ENCODE measurements around the gene HAGHL. TPM values are rescaled to one million over a fixed set of nuclear protein-coding genes. Genes with fewer than 3 reads are reported as not detected.
"Not testable (repeated sequence)": the region's sequence is repeated elsewhere in the genome, so short reads cannot be mapped to it uniquely, and the experiment has no call there.

Gene HAGHL
- total RNA-seq, 3 donors from 2014 or later = 8.8 to 13.0 (median 12.4) TPM

- not testable (repeated sequence) for ATAC-seq; H3K4me1 Mint-ChIP-seq (ENCODE audit: low read depth); H3K9me3 Mint-ChIP-seq; H3K4me3 Mint-ChIP-seq; DNase-seq; H3K27me3 Mint-ChIP-seq (ENCODE audit: low read depth); H3K36me3 Mint-ChIP-seq (ENCODE audit: insufficient read depth)
Observed at GRCh38 chr16:754121-754607, 27.3 kb downstream of the HAGHL start.

GRCh38 chr16:754656-755055 lies 27.8 kb downstream of the HAGHL start:
- Mint-ChIP-seq H3K4me3 (no peak overlapping the region), H3K36me3 (ENCODE audit: insufficient read depth) (no peaks in the 10 kb centered on the region), H3K9me3 (no peaks in the 10 kb centered on the region), H3K4me1 (ENCODE audit: low read depth) (no peaks in the 10 kb centered on the region), H3K27me3 (ENCODE audit: low read depth) (peaks cover 2% of the 10 kb centered on the region)
- ATAC-seq = no peak
- DNase-seq = no peak

- DNase-seq (no peak), ATAC-seq (peak; percentile 37 to 43)
- Mint-ChIP-seq H3K27me3 (ENCODE audit: low read depth) (peaks cover 2% of the 10 kb centered on the region), H3K4me1 (ENCODE audit: low read depth) (no peaks in the 10 kb centered on the region), H3K9me3 (no peaks in the 10 kb centered on the region), H3K36me3 (ENCODE audit: insufficient read depth) (no peaks in the 10 kb centered on the region), H3K4me3 (no peak overlapping the region)
Observed at GRCh38 chr16:756428-756827, 29.5 kb downstream of the HAGHL start.

- Mint-ChIP-seq H3K9me3 (no peaks in the 10 kb centered on the region), H3K27me3 (ENCODE audit: low read depth) (peaks cover 2% of the 10 kb centered on the region), H3K36me3 (ENCODE audit: insufficient read depth) (no peaks in the 10 kb centered on the region), H3K4me3 (no peak overlapping the region), H3K4me1 (ENCODE audit: low read depth) (no peaks in the 10 kb centered on the region)
- DNase-seq (no peak), ATAC-seq (no peak)
Observed at GRCh38 chr16:759110-759910, 32.4 kb downstream of the HAGHL start.

GRCh38 chr16:760065-760464 lies 33.2 kb downstream of the HAGHL start:
- H3K9me3 Mint-ChIP-seq = no peaks in the 10 kb centered on the region
- no peak for ATAC-seq
- DNase-seq = no peak
- H3K27me3 Mint-ChIP-seq (ENCODE audit: low read depth) = peaks cover 2% of the 10 kb centered on the region
- H3K4me3 Mint-ChIP-seq = no peak overlapping the region
- H3K36me3 Mint-ChIP-seq (ENCODE audit: insufficient read depth) = no peaks in the 10 kb centered on the region
- H3K4me1 Mint-ChIP-seq (ENCODE audit: low read depth) = no peaks in the 10 kb centered on the region

GRCh38 chr16:760545-761343 lies 33.8 kb downstream of the HAGHL start, which contains the start of gene MSLN:
TSS of gene MSLN (plus strand) at chr16:760734. CDS start at chr16:762681, 1,947 bp downstream.
- ATAC-seq = no peak
- Mint-ChIP-seq H3K9me3 (no peaks in the 10 kb centered on the region), H3K27me3 (ENCODE audit: low read depth) (peaks cover 2% of the 10 kb centered on the region), H3K36me3 (ENCODE audit: insufficient read depth) (no peaks in the 10 kb centered on the region), H3K4me3 (no peak within 1 kb of the TSS), H3K4me1 (ENCODE audit: low read depth) (no peaks in the 10 kb centered on the region)
- DNase-seq = no peak

GRCh38 chr16:761625-762513 lies 35.0 kb downstream of the HAGHL start:
- H3K4me1 Mint-ChIP-seq (ENCODE audit: low read depth) = no peaks in the 10 kb centered on the region

GRCh38 chr16:762595-763268 lies 35.8 kb downstream of the HAGHL start:
- ATAC-seq (no peak), DNase-seq (no peak)
- H3K36me3 Mint-ChIP-seq (ENCODE audit: insufficient read depth) = no peaks in the 10 kb centered on the region
- H3K27me3 Mint-ChIP-seq (ENCODE audit: low read depth) = no peaks in the 10 kb centered on the region
- H3K9me3 Mint-ChIP-seq = no peaks in the 10 kb centered on the region
- H3K4me3 Mint-ChIP-seq = no peak overlapping the region
- no peaks in the 10 kb centered on the region for H3K4me1 Mint-ChIP-seq (ENCODE audit: low read depth)

More at GRCh38 chr16:761625-762513, 35.0 kb downstream of the HAGHL start:
- Mint-ChIP-seq H3K36me3 (ENCODE audit: insufficient read depth) (no peaks in the 10 kb centered on the region), H3K4me3 (no peak overlapping the region), H3K9me3 (no peaks in the 10 kb centered on the region), H3K27me3 (ENCODE audit: low read depth) (peaks cover 2% of the 10 kb centered on the region)
- DNase-seq = no peak
- no peak for ATAC-seq

GRCh38 chr16:763369-764183 lies 36.7 kb downstream of the HAGHL start:
- H3K4me1 Mint-ChIP-seq (ENCODE audit: low read depth) = no peaks in the 10 kb centered on the region
- H3K9me3 Mint-ChIP-seq = no peaks in the 10 kb centered on the region
- no peaks in the 10 kb centered on the region for H3K27me3 Mint-ChIP-seq (ENCODE audit: low read depth)
- ATAC-seq (no peak), DNase-seq (no peak)
- H3K4me3 Mint-ChIP-seq = no peak overlapping the region
- H3K36me3 Mint-ChIP-seq (ENCODE audit: insufficient read depth) = no peaks in the 10 kb centered on the region

- DNase-seq (no peak), ATAC-seq (no peak)
- no peaks in the 10 kb centered on the region for H3K4me1 Mint-ChIP-seq (ENCODE audit: low read depth)
- no peaks in the 10 kb centered on the region for H3K27me3 Mint-ChIP-seq (ENCODE audit: low read depth)
- no peaks in the 10 kb centered on the region for H3K9me3 Mint-ChIP-seq
- H3K4me3 Mint-ChIP-seq = no peak overlapping the region
- H3K36me3 Mint-ChIP-seq (ENCODE audit: insufficient read depth) = no peaks in the 10 kb centered on the region
Observed at GRCh38 chr16:764184-764750, 37.4 kb downstream of the HAGHL start.

- ATAC-seq = no peak
- no peaks in the 10 kb centered on the region for H3K27me3 Mint-ChIP-seq (ENCODE audit: low read depth)
- H3K4me1 Mint-ChIP-seq (ENCODE audit: low read depth) = no peaks in the 10 kb centered on the region
- H3K36me3 Mint-ChIP-seq (ENCODE audit: insufficient read depth) = no peaks in the 10 kb centered on the region
- H3K4me3 Mint-ChIP-seq = no peak overlapping the region
- H3K9me3 Mint-ChIP-seq = no peaks in the 10 kb centered on the region
- DNase-seq = no peak
Observed at GRCh38 chr16:764848-765487, 38.1 kb downstream of the HAGHL start.

- Mint-ChIP-seq H3K27me3 (ENCODE audit: low read depth) (no peaks in the 10 kb centered on the region), H3K4me1 (ENCODE audit: low read depth) (no peaks in the 10 kb centered on the region), H3K9me3 (no peaks in the 10 kb centered on the region), H3K36me3 (ENCODE audit: insufficient read depth) (no peaks in the 10 kb centered on the region), H3K4me3 (no peak overlapping the region)
- DNase-seq (no peak), ATAC-seq (no peak)
Observed at GRCh38 chr16:765488-765865, 38.6 kb downstream of the HAGHL start.
